IMR-90 (cell line): ENCODE measurements around the gene CHL1. TPM values are rescaled to one million over a fixed set of nuclear protein-coding genes. Genes with fewer than 3 reads are reported as not detected.

Experiments used
- ATAC-seq: fragments of 200-7000 bp; cut with Tn5 transposase; 2 replicates; pipeline ENCODE4 v1.9.1; 2020; ENCODE audit warnings: low read depth, mild to moderate bottlenecking, moderate library complexity
- BruUV-seq: library from RNA; stranded (reverse); fragments of 400-500 nt; replicated peaks from 2 replicates; lab custom pipeline; 2021; lab: Mats Ljungman, UMichigan
- CTCF ChIA-PET: fragments of 300-600 bp; formaldehyde crosslinking; extraction: SDS; loops from one replicate; lab custom pipeline; 2021; ENCODE audit warnings: antibody characterized with exemption; lab: Yijun Ruan, JAX
- POLR2A ChIA-PET: fragments of 300-600 bp; sonication (Branson Sonifier 250); formaldehyde crosslinking; loops from one replicate; lab custom pipeline; 2022; ENCODE audit warnings: antibody characterized with exemption; ENCODE audit not compliant: unreplicated experiment; lab: Charles Lee
- DNase-seq: peaks from one replicate; pipeline ENCODE4 v3.0.0; 2013
- H2AFZ ChIP-seq: replicated peaks from 2 replicates; pipeline ENCODE3; 2013; ENCODE audit warnings: low read length, mild to moderate bottlenecking; ENCODE audit not compliant: poor library complexity
- H2AK5ac ChIP-seq: 2 replicates; pipeline ENCODE4 v1.6.1; 2013; ENCODE audit warnings: low read depth, low read length, inconsistent platforms
- H2AK9ac ChIP-seq: replicated peaks from 2 replicates; pipeline ENCODE3; 2013; ENCODE audit warnings: mild to moderate bottlenecking, low read depth, low read length, moderate library complexity; ENCODE audit not compliant: poor library complexity
- H2BK120ac ChIP-seq: 2 replicates; pipeline ENCODE4 v1.6.1; 2013; ENCODE audit warnings: low read depth, low read length, inconsistent platforms
- H2BK15ac ChIP-seq: 3 replicates; pipeline ENCODE4 v1.6.1; 2013; ENCODE audit warnings: low read depth, low read length, inconsistent platforms
- H2BK20ac ChIP-seq: 2 replicates; pipeline ENCODE4 v1.6.1; 2013; ENCODE audit warnings: low read depth, mild to moderate bottlenecking, inconsistent platforms, low read length, moderate library complexity
- H2BK5ac ChIP-seq: 2 replicates; pipeline ENCODE4 v1.6.1; 2013; ENCODE audit warnings: mild to moderate bottlenecking, low read depth, low read length, inconsistent platforms; ENCODE audit not compliant: poor library complexity, severe bottlenecking
- H3K14ac ChIP-seq: replicated peaks from 2 replicates; pipeline ENCODE4 v1.6.1; 2013; ENCODE audit warnings: low read depth, low read length, inconsistent platforms
- H3K18ac ChIP-seq: 2 replicates; pipeline ENCODE4 v1.6.1; 2013; ENCODE audit warnings: low read depth, low read length, control low read depth
- H3K23ac ChIP-seq: 2 replicates; pipeline ENCODE4 v1.6.1; 2013; ENCODE audit warnings: low read depth, low read length, inconsistent platforms
- H3K27ac ChIP-seq: 2 replicates; pipeline ENCODE4 v1.5.1; 2013; ENCODE audit warnings: mild to moderate bottlenecking, control low read depth, low read length; ENCODE audit not compliant: insufficient read depth
- H3K27me3 ChIP-seq: 2 replicates; pipeline ENCODE4 v1.6.1; 2013; ENCODE audit warnings: low read length; ENCODE audit not compliant: control insufficient read depth, insufficient read depth
- H3K36me3 ChIP-seq: 2 replicates; pipeline ENCODE4 v1.6.1; 2013; ENCODE audit warnings: low read length, mixed read lengths; ENCODE audit not compliant: control insufficient read depth, insufficient read depth
- H3K4ac ChIP-seq: 2 replicates; pipeline ENCODE4 v1.6.1; 2013; ENCODE audit warnings: low read depth, low read length, inconsistent platforms
- H3K4me1 ChIP-seq: 2 replicates; pipeline ENCODE4 v1.6.1; 2013; ENCODE audit warnings: low read length, mixed read lengths; ENCODE audit not compliant: control insufficient read depth, insufficient read depth
- H3K4me2 ChIP-seq: 2 replicates; pipeline ENCODE4 v1.6.1; 2013; ENCODE audit warnings: low read depth, mild to moderate bottlenecking, control low read depth, low read length, moderate library complexity
- H3K4me3 ChIP-seq: 2 replicates; pipeline ENCODE4 v1.5.1; 2013; ENCODE audit warnings: low read depth, mild to moderate bottlenecking, control low read depth, low read length, moderate library complexity; ENCODE audit not compliant: insufficient read depth
- H3K56ac ChIP-seq: 2 replicates; pipeline ENCODE4 v1.6.1; 2013; ENCODE audit warnings: low read length, inconsistent platforms; ENCODE audit not compliant: insufficient read depth; ENCODE audit errors: extremely low read depth
- H3K79me1 ChIP-seq, 2 experiments: 2 replicates each; pipeline ENCODE4 v1.6.1; 2013; ENCODE audit warnings: low read length in 2 of 2, inconsistent platforms in 1 of 2, low read depth in 1 of 2
- H3K9ac ChIP-seq: 2 replicates; pipeline ENCODE4 v1.6.1; 2013; ENCODE audit warnings: low read depth, low read length, control low read depth
- H3K9me1 ChIP-seq: 2 replicates; pipeline ENCODE4 v1.6.1; 2013; ENCODE audit warnings: low read length, inconsistent platforms; ENCODE audit not compliant: insufficient read depth
- H3K9me3 ChIP-seq: 2 replicates; pipeline ENCODE4 v1.6.1; 2013; ENCODE audit warnings: low read length; ENCODE audit not compliant: control insufficient read depth, insufficient read depth
- H4K20me1 ChIP-seq: 2 replicates; pipeline ENCODE4 v1.6.1; 2013; ENCODE audit warnings: low read length, inconsistent platforms; ENCODE audit not compliant: insufficient read depth
- H4K5ac ChIP-seq: 2 replicates; pipeline ENCODE4 v1.6.1; 2013; ENCODE audit warnings: mild to moderate bottlenecking, low read depth, low read length, control low read depth
- H4K8ac ChIP-seq, 2 experiments: 2 replicates each; pipeline ENCODE4 v1.6.1; 2013; ENCODE audit warnings: low read depth in 2 of 2, low read length in 2 of 2, control low read depth in 1 of 2, inconsistent platforms in 1 of 2
- H4K91ac ChIP-seq: 2 replicates; pipeline ENCODE4 v1.6.1; 2013; ENCODE audit warnings: low read depth, low read length, inconsistent platforms; ENCODE audit not compliant: insufficient read depth
- CEBPB ChIP-seq: IDR thresholded peaks from 2 replicates; pipeline ENCODE4 v1.6.1; 2012; ENCODE audit warnings: low read depth, low read length, improper control_type of control experiment
- CTCF ChIP-seq: conservative IDR thresholded peaks from 2 replicates; pipeline ENCODE4 v1.5.1; 2012; ENCODE audit warnings: mild to moderate bottlenecking, low read depth, low read length, improper control_type of control experiment
- POLR2A ChIP-seq: IDR thresholded peaks from 2 replicates; pipeline ENCODE4 v1.6.1; 2012; ENCODE audit warnings: mild to moderate bottlenecking, low read depth, low read length
- WGBS, 2 experiments: methylation state at CpG; one replicate each; pipeline versions ENCODE4 v1.1.5 to v1.1.7; 2013; ENCODE audit warnings: missing lambda C conversion rate in 2 of 2; ENCODE audit not compliant: insufficient read length in 1 of 2; ENCODE audit errors: extremely low coverage in 2 of 2; 5-methylcytosine and 5-hydroxymethylcytosine counted together
- dilution Hi-C: fragments of 300-500 bp; cut with HindIII; formaldehyde crosslinking; loops from one replicate; pipeline ENCODE4 v1.14.3; 2018; ENCODE audit warnings: low sequenced_read_pairs; ENCODE audit not compliant: unreplicated experiment
- in situ Hi-C: fragments of 300-500 bp; cut with MboI; formaldehyde crosslinking; loops from 3 replicates; pipeline ENCODE4 v1.14.3; 2019; ENCODE audit warnings: low sequenced_read_pairs, inconsistent platforms, mixed read lengths
- intact Hi-C: fragments of 100-400 bp; cut with micrococcal nuclease; formaldehyde crosslinking; loops from 2 replicates; pipeline ENCODE4 v1.10.0; 2022
- polyA plus RNA-seq, 3 experiments: library from polyadenylated mRNA; depleted of rRNA; stranded (reverse); fragments of >200 nt; gene quantifications; 2 replicates each; pipeline ENCODE4 v1.2.3, GENCODE V29; 2012; ENCODE audit warnings: low replicate concordance in 1 of 3
- total RNA-seq: library from RNA; depleted of rRNA; stranded (reverse); fragments of >200 nt; gene quantifications from 2 replicates; pipeline ENCODE4 v1.2.3, GENCODE V29; 2012

Gene CHL1
- total and polyA plus RNA-seq, 2 of the 4 experiments (the other 2 are of a cell fraction), result 0.38 to 1.6 TPM

GRCh38 chr3:294581-294980 lies 98.0 kb downstream of the CHL1 start:
- no peak overlapping the region for H3K4me2 ChIP-seq
- no peak overlapping the region for H3K56ac ChIP-seq
- H2BK5ac ChIP-seq, result no peak overlapping the region
- BruUV-seq, result no TSS peak
- H3K14ac ChIP-seq, result no peak overlapping the region
- intact Hi-C loops, result no loop called here
- dilution Hi-C loops, result no loop called here
- no peaks in the 10 kb centered on the region for H3K9me1 ChIP-seq
- DNase-seq, result no peak
- H3K79me1 ChIP-seq, result no peaks in the 10 kb centered on the region
- H3K4me1 ChIP-seq, result no peaks in the 10 kb centered on the region
- H4K20me1 ChIP-seq, result no peaks in the 10 kb centered on the region
- no peak overlapping the region for H2BK120ac ChIP-seq
- H2AK9ac ChIP-seq, result no peak overlapping the region
- H3K23ac ChIP-seq, result no peak overlapping the region
- no peak overlapping the region for H2AFZ ChIP-seq
- no peak overlapping the region for H4K8ac ChIP-seq
- ATAC-seq, result no peak
- H2AK5ac ChIP-seq, result no peak overlapping the region
- H2BK20ac ChIP-seq, result no peak overlapping the region
- ChIA-PET POLR2A (no interaction called here), CTCF (no interaction called here)
- H2BK15ac ChIP-seq, result no peak overlapping the region
- no peak overlapping the region for H3K27ac ChIP-seq
- TF ChIP-seq CTCF (no peak), CEBPB (no peak), POLR2A (no peak)
- no peak overlapping the region for H4K91ac ChIP-seq
- no peaks in the 10 kb centered on the region for H3K27me3 ChIP-seq
- in situ Hi-C loops, result no loop called here
- no peaks in the 10 kb centered on the region for H3K9me3 ChIP-seq
- H3K9ac ChIP-seq, result no peak overlapping the region
- no peak overlapping the region for H3K18ac ChIP-seq
- no peak overlapping the region for H3K4me3 ChIP-seq
- H4K5ac ChIP-seq, result no peak overlapping the region
- no peaks in the 10 kb centered on the region for H3K36me3 ChIP-seq
- no CpG with 5 or more reads among the region's 2 CpGs for WGBS, 2 experiments
- H3K4ac ChIP-seq, result no peak overlapping the region
